K562 (cell line): ENCODE measurements around the gene CTNNA3.

Source experiments
- CBFB ChIP-seq: sonication (generic); formaldehyde crosslinking; IDR thresholded peaks from 2 replicates; pipeline ENCODE4 v1.4.0; 2020; ENCODE audit warnings: mild to moderate bottlenecking, missing genetic modification reagents
- EGR1 ChIP-seq: fragments of 450-650 bp; conservative IDR thresholded peaks from 2 replicates; pipeline ENCODE4 v1.6.1; 2017; ENCODE audit warnings: mild to moderate bottlenecking
- EZH2 ChIP-seq: IDR thresholded peaks from 2 replicates; pipeline ENCODE4 v1.6.1; 2012; ENCODE audit warnings: low read depth, mild to moderate bottlenecking, inconsistent platforms, low read length, borderline replicate concordance
- GABPA ChIP-seq: fragments of 200-800 bp; sonication (Bioruptor generic); conservative IDR thresholded peaks from 2 replicates; pipeline ENCODE4 v1.6.1; 2016; ENCODE audit warnings: low read depth, missing genetic modification characterization, missing compliant biosample characterization
- MED1 ChIP-seq: sonication (generic); formaldehyde crosslinking; IDR thresholded peaks from 2 replicates; pipeline ENCODE4 v1.8.1; 2023; ENCODE audit warnings: missing genetic modification reagents, borderline replicate concordance
- MYC ChIP-seq, 2 experiments: fragments of 250-450 bp in 1 of 2; sonication (Bioruptor Pico) in 1 of 2; IDR thresholded peaks; 2 replicates each; pipeline versions ENCODE4 v1.5.1 to v1.6.1; 2012 to 2021; ENCODE audit warnings: low read depth in 2 of 2, borderline replicate concordance in 1 of 2, improper control_type of control experiment in 1 of 2, low read length in 1 of 2, mild to moderate bottlenecking in 1 of 2, moderate library complexity in 1 of 2
- NCOA2 ChIP-seq, 2 experiments: fragments of 450-650 bp; IDR thresholded peaks; 2 replicates each; pipeline ENCODE4 v1.6.1; 2018; ENCODE audit warnings: mild to moderate bottlenecking in 2 of 2, moderate library complexity in 1 of 2; ENCODE audit not compliant: partially characterized antibody in 2 of 2
- NFE2 ChIP-seq: IDR thresholded peaks from 2 replicates; pipeline ENCODE4 v1.6.1; 2014; ENCODE audit warnings: antibody characterized with exemption, low read depth
- NR2C1 ChIP-seq, 2 experiments: fragments of 450-650 bp; IDR thresholded peaks; 2 replicates each; pipeline ENCODE4 v1.6.1; 2017; ENCODE audit warnings: mild to moderate bottlenecking in 2 of 2, antibody characterized with exemption in 1 of 2, inconsistent platforms in 1 of 2, missing compliant biosample characterization in 1 of 2, missing genetic modification characterization in 1 of 2
- SREBF2 ChIP-seq: sonication (generic); formaldehyde crosslinking; IDR thresholded peaks from 2 replicates; pipeline ENCODE4 v1.4.0; 2020; ENCODE audit warnings: mild to moderate bottlenecking, missing genetic modification reagents
- ZNF354B ChIP-seq: fragments of 250-450 bp; sonication (Bioruptor Pico); IDR thresholded peaks from 2 replicates; pipeline ENCODE4 v1.4.0; 2020
- ZNF717 ChIP-seq: fragments of 250-450 bp; sonication (Bioruptor Pico); IDR thresholded peaks from 2 replicates; pipeline ENCODE4 v1.5.0; 2021
- TF ChIP-seq, protein P1 (sequence below): fragments of 450-650 bp; IDR thresholded peaks from 2 replicates; pipeline ENCODE4 v1.7.0; 2016; ENCODE audit warnings: borderline replicate concordance
- TF ChIP-seq, protein P2 (sequence below): sonication (generic); formaldehyde crosslinking; IDR thresholded peaks from 2 replicates; pipeline ENCODE4 v1.8.0; 2023; ENCODE audit warnings: missing genetic modification reagents, mild to moderate bottlenecking, borderline replicate concordance

DNA sequence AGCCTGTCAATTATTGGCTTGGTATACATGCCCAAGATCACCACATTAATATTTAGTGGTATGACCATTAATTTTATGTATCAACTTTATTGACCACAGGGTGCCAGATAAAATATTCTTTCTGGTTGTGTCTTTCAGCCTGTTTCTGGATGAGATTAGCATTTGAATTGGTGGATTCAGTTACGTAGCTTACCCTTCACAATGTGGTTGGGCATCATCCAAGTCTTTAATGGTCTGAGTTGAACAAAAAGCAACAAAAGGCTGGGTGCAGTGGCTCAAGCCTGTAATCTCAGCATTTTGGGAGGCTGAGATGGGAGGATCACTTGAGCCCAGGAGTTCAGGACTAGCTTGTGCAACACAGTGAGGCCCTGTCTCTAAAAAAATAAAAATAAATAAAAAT lies 1472.3 kb downstream of the CTNNA3 start:
- no peak for TF ChIP-seq NR2C1 (IDR thresholded peaks at IDR 0.05)
- TF ChIP-seq NR2C1 (tag; IDR thresholded peaks at IDR 0.05): no peak
- TF ChIP-seq GABPA: no peak
- TF ChIP-seq, protein P1, sequence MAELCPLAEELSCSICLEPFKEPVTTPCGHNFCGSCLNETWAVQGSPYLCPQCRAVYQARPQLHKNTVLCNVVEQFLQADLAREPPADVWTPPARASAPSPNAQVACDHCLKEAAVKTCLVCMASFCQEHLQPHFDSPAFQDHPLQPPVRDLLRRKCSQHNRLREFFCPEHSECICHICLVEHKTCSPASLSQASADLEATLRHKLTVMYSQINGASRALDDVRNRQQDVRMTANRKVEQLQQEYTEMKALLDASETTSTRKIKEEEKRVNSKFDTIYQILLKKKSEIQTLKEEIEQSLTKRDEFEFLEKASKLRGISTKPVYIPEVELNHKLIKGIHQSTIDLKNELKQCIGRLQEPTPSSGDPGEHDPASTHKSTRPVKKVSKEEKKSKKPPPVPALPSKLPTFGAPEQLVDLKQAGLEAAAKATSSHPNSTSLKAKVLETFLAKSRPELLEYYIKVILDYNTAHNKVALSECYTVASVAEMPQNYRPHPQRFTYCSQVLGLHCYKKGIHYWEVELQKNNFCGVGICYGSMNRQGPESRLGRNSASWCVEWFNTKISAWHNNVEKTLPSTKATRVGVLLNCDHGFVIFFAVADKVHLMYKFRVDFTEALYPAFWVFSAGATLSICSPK: no peak
- TF ChIP-seq NCOA2 (IDR thresholded peaks at IDR 0.05; ENCODE audit: partially characterized antibody in 2 of 2): no peak
- TF ChIP-seq, protein P2, sequence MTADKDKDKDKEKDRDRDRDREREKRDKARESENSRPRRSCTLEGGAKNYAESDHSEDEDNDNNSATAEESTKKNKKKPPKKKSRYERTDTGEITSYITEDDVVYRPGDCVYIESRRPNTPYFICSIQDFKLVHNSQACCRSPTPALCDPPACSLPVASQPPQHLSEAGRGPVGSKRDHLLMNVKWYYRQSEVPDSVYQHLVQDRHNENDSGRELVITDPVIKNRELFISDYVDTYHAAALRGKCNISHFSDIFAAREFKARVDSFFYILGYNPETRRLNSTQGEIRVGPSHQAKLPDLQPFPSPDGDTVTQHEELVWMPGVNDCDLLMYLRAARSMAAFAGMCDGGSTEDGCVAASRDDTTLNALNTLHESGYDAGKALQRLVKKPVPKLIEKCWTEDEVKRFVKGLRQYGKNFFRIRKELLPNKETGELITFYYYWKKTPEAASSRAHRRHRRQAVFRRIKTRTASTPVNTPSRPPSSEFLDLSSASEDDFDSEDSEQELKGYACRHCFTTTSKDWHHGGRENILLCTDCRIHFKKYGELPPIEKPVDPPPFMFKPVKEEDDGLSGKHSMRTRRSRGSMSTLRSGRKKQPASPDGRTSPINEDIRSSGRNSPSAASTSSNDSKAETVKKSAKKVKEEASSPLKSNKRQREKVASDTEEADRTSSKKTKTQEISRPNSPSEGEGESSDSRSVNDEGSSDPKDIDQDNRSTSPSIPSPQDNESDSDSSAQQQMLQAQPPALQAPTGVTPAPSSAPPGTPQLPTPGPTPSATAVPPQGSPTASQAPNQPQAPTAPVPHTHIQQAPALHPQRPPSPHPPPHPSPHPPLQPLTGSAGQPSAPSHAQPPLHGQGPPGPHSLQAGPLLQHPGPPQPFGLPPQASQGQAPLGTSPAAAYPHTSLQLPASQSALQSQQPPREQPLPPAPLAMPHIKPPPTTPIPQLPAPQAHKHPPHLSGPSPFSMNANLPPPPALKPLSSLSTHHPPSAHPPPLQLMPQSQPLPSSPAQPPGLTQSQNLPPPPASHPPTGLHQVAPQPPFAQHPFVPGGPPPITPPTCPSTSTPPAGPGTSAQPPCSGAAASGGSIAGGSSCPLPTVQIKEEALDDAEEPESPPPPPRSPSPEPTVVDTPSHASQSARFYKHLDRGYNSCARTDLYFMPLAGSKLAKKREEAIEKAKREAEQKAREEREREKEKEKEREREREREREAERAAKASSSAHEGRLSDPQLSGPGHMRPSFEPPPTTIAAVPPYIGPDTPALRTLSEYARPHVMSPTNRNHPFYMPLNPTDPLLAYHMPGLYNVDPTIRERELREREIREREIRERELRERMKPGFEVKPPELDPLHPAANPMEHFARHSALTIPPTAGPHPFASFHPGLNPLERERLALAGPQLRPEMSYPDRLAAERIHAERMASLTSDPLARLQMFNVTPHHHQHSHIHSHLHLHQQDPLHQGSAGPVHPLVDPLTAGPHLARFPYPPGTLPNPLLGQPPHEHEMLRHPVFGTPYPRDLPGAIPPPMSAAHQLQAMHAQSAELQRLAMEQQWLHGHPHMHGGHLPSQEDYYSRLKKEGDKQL (CRISPR knock-in tag): no peak
- no peak for TF ChIP-seq EGR1
- TF ChIP-seq CBFB: no peak
- no peak for TF ChIP-seq ZNF354B (CRISPR knock-in tag)
- no peak for TF ChIP-seq ZNF717 (CRISPR knock-in tag)
- TF ChIP-seq MYC (IDR thresholded peaks at IDR 0.05; ENCODE audit: low read depth, low read length): no peak
- no peak for TF ChIP-seq MYC (CRISPR knock-in tag; IDR thresholded peaks at IDR 0.05; ENCODE audit: borderline replicate concordance, low read depth)
- no peak for TF ChIP-seq EZH2
- TF ChIP-seq SREBF2: no peak
- no peak for TF ChIP-seq MED1 (CRISPR knock-in tag)
- no peak for TF ChIP-seq NFE2
